Brain microvascular endothelial cell (primary cell): ENCODE results near the gene POU5F1.
A peak's percentile ranks its signal among the peaks of the same experiment; 100 is the strongest.

Source experiments
- DNase-seq: peaks from one replicate; pipeline ENCODE4 v3.0.0-alpha.2; 2020
- H3K27ac ChIP-seq: fragments of 250-450 bp; sonication (Bioruptor Pico); 2 replicates; pipeline ENCODE4 v1.5.1; 2020; ENCODE audit warnings: mild to moderate bottlenecking, moderate library complexity
- H3K27me3 ChIP-seq: fragments of 250-450 bp; sonication (Bioruptor Pico); replicated peaks from 2 replicates; pipeline ENCODE4 v1.5.1; 2020; ENCODE audit warnings: mild to moderate bottlenecking
- H3K36me3 ChIP-seq: fragments of 250-450 bp; sonication (Bioruptor Pico); replicated peaks from 2 replicates; pipeline ENCODE4 v1.5.1; 2020; ENCODE audit warnings: mild to moderate bottlenecking
- H3K4me3 ChIP-seq: 2 replicates; pipeline ENCODE4 v1.5.1; 2011; ENCODE audit warnings: low read depth, mild to moderate bottlenecking, control low read depth, low read length, moderate library complexity
- CTCF ChIP-seq: IDR thresholded peaks from 2 replicates; pipeline ENCODE4 v1.5.1; 2011; ENCODE audit warnings: low read depth, mild to moderate bottlenecking, moderate library complexity, low read length, control low read depth, inconsistent platforms; ENCODE audit errors: missing control alignments
- in situ Hi-C: cut with HindIII; loops from 2 replicates; pipeline ENCODE4 v1.10.0; 2017; ENCODE audit warnings: low sequenced_read_pairs, low pct_ligation_motif_present

Gene POU5F1

GRCh38 chr6:31209137-31209536, 38.7 kb upstream of the POU5F1 start:
- Histone ChIP-seq H3K27ac (no peak overlapping the region), H3K4me3 (no peak overlapping the region), H3K27me3 (no peaks in the 10 kb centered on the region), H3K36me3 (no peaks in the 10 kb centered on the region)
- no peak for DNase-seq
- no peak for TF ChIP-seq CTCF
- in situ Hi-C loops, result no loop called here

- H3K36me3 ChIP-seq, result no peaks in the 10 kb centered on the region
- H3K4me3 ChIP-seq, result no peak overlapping the region
- no peak for TF ChIP-seq CTCF
- H3K27me3 ChIP-seq, result no peaks in the 10 kb centered on the region
- in situ Hi-C loops, result no loop called here
- no peak for DNase-seq
- no peak overlapping the region for H3K27ac ChIP-seq
These were observed 38.0 kb upstream of the POU5F1 start for GRCh38 chr6:31208506-31208905.

- Histone ChIP-seq H3K36me3 (no peaks in the 10 kb centered on the region), H3K27me3 (no peaks in the 10 kb centered on the region), H3K4me3 (no peak overlapping the region), H3K27ac (no peak overlapping the region)
- no peak for DNase-seq
- in situ Hi-C loops, result no loop called here
- no peak for TF ChIP-seq CTCF
These were observed 35.2 kb upstream of the POU5F1 start for GRCh38 chr6:31205638-31206037.

DNA sequence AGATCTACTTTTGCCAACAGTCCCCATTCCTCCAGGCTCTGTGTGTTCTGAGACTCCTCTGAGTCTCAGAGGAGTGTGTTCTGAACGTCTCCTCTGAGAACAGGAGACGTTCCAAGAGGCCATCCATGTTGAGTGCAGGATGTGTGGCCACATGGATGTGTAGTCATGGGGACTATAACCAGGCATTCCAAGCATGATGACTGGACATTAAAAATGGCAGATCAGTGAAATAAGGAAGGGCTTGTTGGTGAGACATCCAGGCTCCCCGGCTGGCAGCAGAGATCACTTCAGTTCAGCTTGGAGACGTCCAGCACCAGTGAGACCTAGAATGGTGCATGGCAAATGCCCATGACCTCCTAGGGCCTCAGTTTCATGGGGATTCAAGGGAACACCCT, 34.3 kb upstream of the POU5F1 start:
- DNase-seq, result no peak
- H3K27ac ChIP-seq, result no peak overlapping the region
- H3K4me3 ChIP-seq, result no peak overlapping the region
- H3K27me3 ChIP-seq, result no peaks in the 10 kb centered on the region
- no peak for TF ChIP-seq CTCF
- in situ Hi-C loops, result no loop called here
- no peaks in the 10 kb centered on the region for H3K36me3 ChIP-seq

GRCh38 chr6:31203345-31203979, 33.0 kb upstream of the POU5F1 start:
- TF ChIP-seq CTCF, result no peak
- no peaks in the 10 kb centered on the region for H3K36me3 ChIP-seq
- peak overlapping the region; percentile 64 for H3K27ac ChIP-seq
- peak; percentile 64 for DNase-seq
- in situ Hi-C loops, result no loop called here
- H3K27me3 ChIP-seq, result no peaks in the 10 kb centered on the region
- H3K4me3 ChIP-seq, result peak overlapping the region; percentile 13
